ENCODE data around the gene CDK4. TPM values are rescaled to one million over a fixed set of nuclear protein-coding genes. Genes with fewer than 3 reads are reported as not detected.

The CDK4 gene
- total and polyA plus RNA-seq, 2 of the 13 experiments (the other 11 are each of a cell fraction or from before 2014, with no cell fraction given) = 191 to 209 TPM

- TF ChIP-seq, protein P1, sequence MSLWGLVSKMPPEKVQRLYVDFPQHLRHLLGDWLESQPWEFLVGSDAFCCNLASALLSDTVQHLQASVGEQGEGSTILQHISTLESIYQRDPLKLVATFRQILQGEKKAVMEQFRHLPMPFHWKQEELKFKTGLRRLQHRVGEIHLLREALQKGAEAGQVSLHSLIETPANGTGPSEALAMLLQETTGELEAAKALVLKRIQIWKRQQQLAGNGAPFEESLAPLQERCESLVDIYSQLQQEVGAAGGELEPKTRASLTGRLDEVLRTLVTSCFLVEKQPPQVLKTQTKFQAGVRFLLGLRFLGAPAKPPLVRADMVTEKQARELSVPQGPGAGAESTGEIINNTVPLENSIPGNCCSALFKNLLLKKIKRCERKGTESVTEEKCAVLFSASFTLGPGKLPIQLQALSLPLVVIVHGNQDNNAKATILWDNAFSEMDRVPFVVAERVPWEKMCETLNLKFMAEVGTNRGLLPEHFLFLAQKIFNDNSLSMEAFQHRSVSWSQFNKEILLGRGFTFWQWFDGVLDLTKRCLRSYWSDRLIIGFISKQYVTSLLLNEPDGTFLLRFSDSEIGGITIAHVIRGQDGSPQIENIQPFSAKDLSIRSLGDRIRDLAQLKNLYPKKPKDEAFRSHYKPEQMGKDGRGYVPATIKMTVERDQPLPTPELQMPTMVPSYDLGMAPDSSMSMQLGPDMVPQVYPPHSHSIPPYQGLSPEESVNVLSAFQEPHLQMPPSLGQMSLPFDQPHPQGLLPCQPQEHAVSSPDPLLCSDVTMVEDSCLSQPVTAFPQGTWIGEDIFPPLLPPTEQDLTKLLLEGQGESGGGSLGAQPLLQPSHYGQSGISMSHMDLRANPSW (CRISPR knock-in tag; IDR thresholded peaks at IDR 0.05; ENCODE audit: borderline replicate concordance) = no peak
- TF ChIP-seq CREM (IDR thresholded peaks at IDR 0.05) (peak; percentile 70), CREM (CRISPR knock-in tag; IDR thresholded peaks at IDR 0.05) (no peak), ZNF33B (CRISPR knock-in tag; IDR thresholded peaks at IDR 0.05) (peak; percentile 93), STAT5B (CRISPR knock-in tag; IDR thresholded peaks at IDR 0.05) (0 out of 2 replicates have a peak, but pooled peaks have one; percentile 68), SMC3 (IDR thresholded peaks at IDR 0.05; ENCODE audit: low read length) (no peak), LCORL (IDR thresholded peaks at IDR 0.05) (no peak), LCORL (CRISPR knock-in tag; IDR thresholded peaks at IDR 0.05) (peak; percentile 80), ZNF510 (CRISPR knock-in tag; IDR thresholded peaks at IDR 0.05; ENCODE audit: low read depth) (0 out of 2 replicates have a peak, but pooled peaks have one; percentile 59), RFXANK (CRISPR knock-in tag; IDR thresholded peaks at IDR 0.05) (peak; percentile 95; the same call in 1 of the 2 replicates), TIGD3 (CRISPR knock-in tag; IDR thresholded peaks at IDR 0.05; ENCODE audit: borderline replicate concordance) (no peak), ZNF264 (CRISPR knock-in tag; IDR thresholded peaks at IDR 0.05) (0 out of 2 replicates have a peak, but pooled peaks have one; percentile 41), SMAD1 (CRISPR knock-in tag; IDR thresholded peaks at IDR 0.05; ENCODE audit: borderline replicate concordance, low read depth) (0 out of 2 replicates have a peak, but pooled peaks have one; percentile 61), JUND (CRISPR knock-in tag; IDR thresholded peaks at IDR 0.05) (peak; percentile 45; the same call in 1 of the 2 replicates), JUN (CRISPR knock-in tag; IDR thresholded peaks at IDR 0.05) (peak; percentile 83; the same call in 1 of the 2 replicates), GATA4 (IDR thresholded peaks at IDR 0.05; ENCODE audit: borderline replicate concordance, low read depth) (no peak), ZNF12 (CRISPR knock-in tag; IDR thresholded peaks at IDR 0.05) (no peak; the same call in 1 of the 2 replicates), NCOA2 (CRISPR knock-in tag; IDR thresholded peaks at IDR 0.05) (peak; percentile 52; the same call in 1 of the 2 replicates)
- TF ChIP-seq, protein P2, sequence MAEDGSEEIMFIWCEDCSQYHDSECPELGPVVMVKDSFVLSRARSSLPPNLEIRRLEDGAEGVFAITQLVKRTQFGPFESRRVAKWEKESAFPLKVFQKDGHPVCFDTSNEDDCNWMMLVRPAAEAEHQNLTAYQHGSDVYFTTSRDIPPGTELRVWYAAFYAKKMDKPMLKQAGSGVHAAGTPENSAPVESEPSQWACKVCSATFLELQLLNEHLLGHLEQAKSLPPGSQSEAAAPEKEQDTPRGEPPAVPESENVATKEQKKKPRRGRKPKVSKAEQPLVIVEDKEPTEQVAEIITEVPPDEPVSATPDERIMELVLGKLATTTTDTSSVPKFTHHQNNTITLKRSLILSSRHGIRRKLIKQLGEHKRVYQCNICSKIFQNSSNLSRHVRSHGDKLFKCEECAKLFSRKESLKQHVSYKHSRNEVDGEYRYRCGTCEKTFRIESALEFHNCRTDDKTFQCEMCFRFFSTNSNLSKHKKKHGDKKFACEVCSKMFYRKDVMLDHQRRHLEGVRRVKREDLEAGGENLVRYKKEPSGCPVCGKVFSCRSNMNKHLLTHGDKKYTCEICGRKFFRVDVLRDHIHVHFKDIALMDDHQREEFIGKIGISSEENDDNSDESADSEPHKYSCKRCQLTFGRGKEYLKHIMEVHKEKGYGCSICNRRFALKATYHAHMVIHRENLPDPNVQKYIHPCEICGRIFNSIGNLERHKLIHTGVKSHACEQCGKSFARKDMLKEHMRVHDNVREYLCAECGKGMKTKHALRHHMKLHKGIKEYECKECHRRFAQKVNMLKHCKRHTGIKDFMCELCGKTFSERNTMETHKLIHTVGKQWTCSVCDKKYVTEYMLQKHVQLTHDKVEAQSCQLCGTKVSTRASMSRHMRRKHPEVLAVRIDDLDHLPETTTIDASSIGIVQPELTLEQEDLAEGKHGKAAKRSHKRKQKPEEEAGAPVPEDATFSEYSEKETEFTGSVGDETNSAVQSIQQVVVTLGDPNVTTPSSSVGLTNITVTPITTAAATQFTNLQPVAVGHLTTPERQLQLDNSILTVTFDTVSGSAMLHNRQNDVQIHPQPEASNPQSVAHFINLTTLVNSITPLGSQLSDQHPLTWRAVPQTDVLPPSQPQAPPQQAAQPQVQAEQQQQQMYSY (CRISPR knock-in tag; IDR thresholded peaks at IDR 0.05) = no peak
- TF ChIP-seq, protein P3, sequence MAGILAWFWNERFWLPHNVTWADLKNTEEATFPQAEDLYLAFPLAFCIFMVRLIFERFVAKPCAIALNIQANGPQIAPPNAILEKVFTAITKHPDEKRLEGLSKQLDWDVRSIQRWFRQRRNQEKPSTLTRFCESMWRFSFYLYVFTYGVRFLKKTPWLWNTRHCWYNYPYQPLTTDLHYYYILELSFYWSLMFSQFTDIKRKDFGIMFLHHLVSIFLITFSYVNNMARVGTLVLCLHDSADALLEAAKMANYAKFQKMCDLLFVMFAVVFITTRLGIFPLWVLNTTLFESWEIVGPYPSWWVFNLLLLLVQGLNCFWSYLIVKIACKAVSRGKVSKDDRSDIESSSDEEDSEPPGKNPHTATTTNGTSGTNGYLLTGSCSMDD (CRISPR knock-in tag; IDR thresholded peaks at IDR 0.05) = 0 out of 2 replicates have a peak, but pooled peaks have one; percentile 58
Observed at GRCh38 chr12:57751788-57752667, at the start of gene CDK4 (continued).
